GM21786 (cell line): ENCODE results near the gene ARHGEF11.
"Not testable (repeated sequence)": the region's sequence is repeated elsewhere in the genome, so short reads cannot be mapped to it uniquely, and the experiment has no call there.

ENCODE experiments used
- ATAC-seq: cut with Tn5 transposase; IDR thresholded peaks from one replicate; pipeline ENCODE4 v1.9.1; 2021; ENCODE audit not compliant: unreplicated experiment

Gene ARHGEF11

GRCh38 chr1:157055729-157056128 is 10.2 kb upstream of the ARHGEF11 start:
- ATAC-seq = not testable (repeated sequence)

- ATAC-seq = no peak
These were observed 5.3 kb upstream of the ARHGEF11 start for GRCh38 chr1:157050836-157051235.

GRCh38 chr1:157047062-157047410 is 1.5 kb upstream of the ARHGEF11 start:
- no peak for ATAC-seq

DNA sequence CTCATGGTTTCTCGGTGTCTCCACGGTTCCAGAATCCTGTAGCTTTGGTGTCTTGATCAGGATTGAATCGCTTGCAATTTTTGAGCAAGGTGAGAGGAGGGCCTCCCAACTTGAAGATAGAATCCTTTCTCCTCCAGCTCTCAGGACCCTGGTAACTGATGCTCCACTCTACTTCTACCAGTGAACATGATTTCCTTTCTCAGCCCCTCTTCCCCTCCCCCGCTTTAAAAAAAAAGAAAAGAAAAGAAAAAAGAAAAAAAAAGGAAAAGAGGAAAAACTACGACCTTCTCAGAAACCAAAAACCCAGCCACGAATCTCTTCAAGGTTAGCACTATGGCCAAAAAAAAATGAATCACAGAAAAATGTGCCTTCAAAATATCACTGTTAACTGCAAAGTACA is 1.2 kb downstream of the ARHGEF11 start:
- no peak for ATAC-seq

DNA sequence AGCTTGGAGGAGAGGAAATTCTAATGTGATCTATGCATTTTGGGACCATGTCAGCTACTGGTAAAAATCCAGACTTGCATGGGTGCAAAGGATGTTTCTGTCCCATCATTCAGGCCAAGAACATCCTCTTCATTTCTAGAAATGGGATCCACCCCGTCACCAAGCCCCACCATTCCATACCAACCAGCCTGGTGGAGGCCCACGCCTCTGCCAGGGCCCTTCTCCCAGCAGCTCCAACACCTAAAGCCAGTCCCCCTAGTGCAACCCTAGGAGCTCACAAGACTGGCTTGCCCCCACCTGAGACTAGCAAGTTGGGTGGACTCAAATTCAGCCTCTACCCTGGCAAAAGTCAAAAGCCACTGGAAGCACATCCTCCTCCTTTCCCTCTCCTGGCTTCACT is 1.9 kb downstream of the ARHGEF11 start:
- no peak for ATAC-seq

GRCh38 chr1:157042846-157043245 is 2.7 kb downstream of the ARHGEF11 start:
- no peak for ATAC-seq

DNA sequence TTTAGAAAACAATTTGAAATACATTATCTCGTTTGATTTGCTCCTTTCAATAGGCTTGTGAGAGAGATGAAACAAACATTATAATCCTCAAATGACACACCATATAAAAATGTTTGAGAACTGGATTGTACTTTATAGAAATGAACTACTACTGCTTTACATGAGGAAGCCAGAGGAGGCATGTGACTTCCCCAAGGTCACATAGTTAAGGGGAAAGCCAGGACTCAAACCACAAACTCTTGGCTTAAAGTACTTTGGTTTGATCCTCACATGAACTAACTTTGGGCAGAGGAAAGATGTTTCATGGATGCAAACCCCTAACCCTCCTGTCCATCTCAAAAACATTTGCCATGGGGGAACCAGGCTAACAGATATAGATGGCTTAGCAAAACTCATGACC is 4.7 kb downstream of the ARHGEF11 start:
- ATAC-seq = no peak

DNA sequence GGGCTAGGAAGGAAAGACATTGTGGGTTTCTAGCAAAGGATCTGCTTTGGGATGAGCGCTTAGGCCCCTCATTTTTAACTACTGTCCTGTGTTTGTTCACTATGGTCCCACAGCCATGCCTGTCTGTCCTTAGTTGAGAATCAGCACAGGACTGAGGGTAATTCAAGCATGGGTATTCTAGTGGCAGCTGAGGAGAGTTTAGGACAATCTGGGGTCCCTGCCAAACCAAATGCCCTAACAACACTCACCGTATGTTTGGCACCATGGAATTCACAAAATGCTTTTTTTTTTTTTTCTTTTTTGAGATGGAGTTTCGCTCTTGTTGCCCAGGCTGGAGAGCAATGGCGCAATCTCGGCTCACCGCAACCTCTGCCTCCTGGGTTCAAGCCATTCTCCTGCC is 10.4 kb downstream of the ARHGEF11 start:
- ATAC-seq = no peak

GRCh38 chr1:157034137-157034800 is 11.3 kb downstream of the ARHGEF11 start:
- ATAC-seq = no peak

- ATAC-seq = no peak
These were observed 12.1 kb downstream of the ARHGEF11 start for GRCh38 chr1:157033357-157033876.

DNA sequence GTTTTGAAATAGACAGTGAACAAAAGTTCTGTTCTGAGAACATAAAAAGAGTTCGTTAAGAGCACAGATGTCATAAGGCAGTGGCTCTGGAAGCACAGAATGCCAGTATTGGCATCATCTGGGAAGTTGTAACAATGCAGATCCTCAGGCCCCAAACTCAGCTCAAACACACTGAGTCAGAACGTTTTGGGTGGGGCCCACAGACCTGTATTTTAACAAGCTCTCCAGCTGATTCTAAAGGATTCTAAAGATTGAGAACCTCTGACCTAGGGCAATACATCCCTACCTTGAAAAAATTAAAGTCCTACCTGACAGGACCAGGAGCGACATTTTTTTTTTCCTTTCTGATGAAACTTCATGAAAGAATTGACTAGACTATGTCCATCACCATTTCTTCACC is 13.2 kb downstream of the ARHGEF11 start:
- no peak for ATAC-seq

- no peak for ATAC-seq
These were observed 14.8 kb downstream of the ARHGEF11 start for GRCh38 chr1:157030728-157031127.

GRCh38 chr1:157028674-157029073 is 16.9 kb downstream of the ARHGEF11 start:
- no peak for ATAC-seq

DNA sequence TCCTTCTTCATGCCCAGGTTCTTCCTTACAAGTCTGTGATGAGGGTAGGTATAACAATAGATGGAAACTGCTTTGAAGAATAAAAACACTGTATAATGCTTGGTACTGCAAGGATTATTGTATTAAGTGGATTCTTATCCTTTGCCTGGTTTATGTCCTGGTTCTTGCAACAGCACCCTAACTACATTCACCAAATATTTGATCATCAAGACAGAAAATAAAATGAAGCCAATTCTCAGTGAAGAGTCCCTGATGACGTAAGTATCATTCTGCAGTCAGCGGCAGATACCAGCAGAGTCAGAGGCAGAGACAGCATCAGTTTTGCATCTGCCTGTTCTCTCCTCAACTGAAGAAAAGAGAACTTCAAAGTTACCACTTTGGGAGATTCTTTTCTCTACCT is 19.7 kb downstream of the ARHGEF11 start:
- no peak for ATAC-seq

DNA sequence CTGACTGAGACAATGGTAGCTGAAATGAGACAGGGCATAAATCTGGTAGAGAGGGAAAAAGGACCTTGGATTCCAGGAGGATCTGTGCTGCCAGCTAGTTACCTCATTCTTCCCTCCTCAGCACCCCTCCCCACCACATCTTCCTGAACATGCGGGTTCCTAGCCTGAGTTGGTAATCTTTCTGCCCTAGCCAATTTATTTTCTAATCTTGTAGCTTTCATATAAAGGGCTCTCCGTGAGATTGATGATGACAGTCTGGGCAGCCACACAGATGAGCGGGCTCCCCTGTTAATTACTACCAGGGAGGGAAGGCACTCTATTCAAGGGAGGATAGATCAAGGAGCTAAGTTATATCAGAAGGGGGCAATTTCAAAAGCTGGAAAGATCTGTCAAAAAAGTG is 20.2 kb downstream of the ARHGEF11 start:
- no peak for ATAC-seq

DNA sequence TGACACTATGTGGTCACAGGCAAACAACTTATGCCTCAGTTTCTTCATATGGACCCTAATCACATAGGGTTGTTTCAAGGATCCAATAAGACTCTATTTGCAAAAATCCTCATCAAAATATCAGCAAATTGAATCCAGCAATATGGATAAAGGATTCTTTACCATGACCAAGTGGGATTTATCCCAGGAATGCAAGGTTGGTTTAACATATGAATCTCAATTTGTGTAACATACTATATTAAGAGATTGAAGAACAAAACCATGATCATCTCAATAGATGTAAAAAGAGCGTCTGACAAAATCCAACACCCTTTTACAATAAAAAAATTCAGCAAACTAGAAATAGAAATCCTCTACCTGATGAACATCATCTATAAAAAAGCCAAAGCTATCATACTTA is 23.9 kb downstream of the ARHGEF11 start:
- ATAC-seq = no peak

GRCh38 chr1:157019457-157019856 is 26.1 kb downstream of the ARHGEF11 start:
- no peak for ATAC-seq

GRCh38 chr1:157011845-157012244 is 33.7 kb downstream of the ARHGEF11 start:
- ATAC-seq = no peak

DNA sequence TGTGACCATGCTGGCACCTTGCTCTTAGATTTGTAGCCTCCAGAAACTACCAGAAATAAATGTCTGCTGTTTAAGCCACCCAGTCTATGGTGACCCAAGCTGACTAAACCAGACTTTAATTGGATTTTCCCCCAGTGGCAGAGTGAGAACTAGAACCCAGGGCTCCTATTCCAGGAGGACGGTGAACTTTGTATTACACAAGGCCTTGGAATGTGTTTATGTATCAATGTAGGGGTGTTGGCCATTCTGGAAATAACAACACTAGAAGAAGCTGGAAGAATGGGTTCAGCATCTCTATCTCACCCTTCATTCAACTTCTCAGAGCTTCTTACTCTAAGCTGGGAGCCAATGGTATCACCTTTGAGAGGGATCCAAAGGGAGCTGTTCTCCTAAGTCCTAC is 37.0 kb downstream of the ARHGEF11 start:
- ATAC-seq = no peak

- ATAC-seq = no peak
These were observed 38.2 kb downstream of the ARHGEF11 start for GRCh38 chr1:157007306-157007705.

DNA sequence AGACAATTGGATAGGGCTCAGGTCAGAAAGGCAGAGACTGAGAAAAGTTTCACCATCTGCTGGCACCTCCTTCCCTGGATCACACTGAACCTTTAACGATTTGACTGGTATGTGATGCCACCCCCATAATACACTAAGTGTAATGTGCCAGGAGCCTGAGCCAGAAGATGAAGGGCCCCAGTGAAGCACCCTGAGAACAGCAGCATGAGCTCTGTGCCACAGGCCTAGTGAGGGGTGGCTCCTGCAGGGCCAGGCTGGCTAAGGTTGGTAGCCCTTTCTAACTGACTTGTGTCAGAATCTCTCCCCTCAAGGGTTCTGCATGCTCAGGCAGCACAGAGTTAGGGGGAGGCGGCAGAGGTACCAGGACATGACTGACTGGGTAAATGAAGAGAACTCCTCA is 38.9 kb downstream of the ARHGEF11 start:
- ATAC-seq = no peak

GRCh38 chr1:157005965-157006364 is 39.6 kb downstream of the ARHGEF11 start:
- ATAC-seq = no peak

DNA sequence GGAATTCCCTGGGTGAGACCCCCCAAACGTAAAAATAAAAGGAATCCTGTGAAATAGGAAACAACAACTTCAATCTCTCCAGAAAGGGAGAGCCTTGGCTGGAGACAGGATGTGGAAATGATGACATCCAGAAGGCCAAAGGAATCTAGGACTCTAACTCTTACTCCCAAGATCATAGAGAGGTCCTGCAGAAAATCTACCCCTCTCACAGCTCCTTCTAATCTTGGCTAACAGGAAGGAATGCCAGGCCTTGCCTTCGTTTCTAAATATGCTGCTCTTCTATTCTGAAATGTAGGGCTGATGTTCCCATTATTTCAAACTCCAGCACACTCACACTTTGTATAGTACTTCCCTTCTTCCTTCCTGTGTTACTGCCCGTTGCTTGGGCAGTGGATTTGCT is 40.7 kb downstream of the ARHGEF11 start:
- no peak for ATAC-seq
